ENCODE measurements around the gene SPAG16.

GRCh38 chr2:213249502-213249901, 34.8 kb upstream of the SPAG16 start:
- no peak for TF ChIP-seq CTCF (IDR thresholded peaks at IDR 0.05)
- TF ChIP-seq POLR2A (IDR thresholded peaks at IDR 0.05) = no peak
